ENCODE results near the gene PACS2.

The PACS2 gene

DNA sequence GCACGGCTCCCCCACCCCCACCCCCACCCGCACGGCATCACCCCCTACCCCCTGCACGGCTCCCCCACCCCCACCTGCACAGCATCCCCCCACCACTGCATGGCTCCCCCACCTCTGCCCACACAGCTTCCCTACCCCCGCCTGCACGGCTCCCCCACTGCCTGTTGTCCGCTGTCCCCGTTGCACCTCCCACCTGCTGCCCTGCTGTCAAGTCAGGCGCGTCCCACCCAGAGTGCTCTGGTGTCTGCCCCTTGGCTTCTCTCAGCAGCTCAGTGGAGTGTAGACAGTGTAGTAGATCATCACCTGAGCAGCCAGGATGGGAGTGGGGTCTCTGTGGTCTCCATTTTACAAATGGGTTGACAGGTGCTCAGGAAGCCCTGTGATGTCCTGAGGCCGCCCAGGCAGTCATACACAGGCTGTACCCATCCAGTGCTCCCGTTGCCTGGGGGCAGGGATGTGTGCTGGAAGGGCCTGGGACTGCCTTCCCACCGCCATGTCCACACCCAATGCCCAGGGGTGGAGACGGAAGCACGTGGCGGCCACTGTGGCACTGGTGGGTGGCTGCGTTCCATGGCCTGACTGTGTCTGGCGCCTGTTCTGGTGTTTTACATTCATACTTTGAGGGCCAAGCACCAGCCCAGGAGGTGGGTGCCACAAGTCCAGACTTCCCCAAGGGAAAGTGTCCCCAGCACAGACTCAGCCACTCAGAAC is 32.5 kb downstream of the PACS2 start:
- Histone ChIP-seq H3K9ac (ENCODE audit: low read depth, low read length) (no peak overlapping the region), H3K27ac (ENCODE audit: low read depth, low read length) (no peak overlapping the region), H3K9me3 (ENCODE audit: insufficient read depth, low read depth, low read length) (peaks cover 3% of the 10 kb centered on the region; the same call in 1 of the 2 replicates), H3K36me3 (ENCODE audit: insufficient read depth, low read length) (no peaks in the 10 kb centered on the region), H3K27me3 (ENCODE audit: insufficient read depth, low read length) (no peaks in the 10 kb centered on the region), H3K4me1 (ENCODE audit: insufficient read depth, low read length) (no peaks in the 10 kb centered on the region), H3K4me3 (ENCODE audit: low read length) (no peak overlapping the region)
- WGBS, result 95% methylated on average over 14 of the region's 18 CpGs

DNA sequence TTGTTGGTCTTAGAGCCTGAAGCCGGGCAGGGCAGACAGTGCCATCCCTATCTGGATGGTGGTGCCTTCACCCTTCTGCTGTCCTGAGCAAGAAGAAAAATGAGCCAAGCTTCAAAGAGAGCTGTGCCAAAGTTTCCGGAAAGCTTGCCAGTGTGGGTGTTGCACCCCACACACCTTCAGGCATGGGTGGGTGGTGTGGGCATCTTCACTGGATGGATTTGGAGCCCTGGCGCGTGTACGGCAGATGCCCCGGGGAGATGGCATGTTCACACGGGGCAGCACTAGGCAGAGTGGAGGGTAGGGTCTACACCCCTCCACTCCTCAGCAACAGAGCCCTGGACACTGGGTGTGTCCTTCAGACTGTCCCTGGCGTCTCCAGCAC is 33.0 kb downstream of the PACS2 start:
- no peaks in the 10 kb centered on the region for H3K4me1 ChIP-seq (ENCODE audit: insufficient read depth, low read length)
- WGBS, result 94% methylated on average over 7 of the region's 8 CpGs
- H3K9ac ChIP-seq (ENCODE audit: low read depth, low read length), result no peak overlapping the region
- peaks cover 3% of the 10 kb centered on the region; the same call in 1 of the 2 replicates for H3K9me3 ChIP-seq (ENCODE audit: insufficient read depth, low read depth, low read length)
- H3K36me3 ChIP-seq (ENCODE audit: insufficient read depth, low read length), result no peaks in the 10 kb centered on the region
- no peaks in the 10 kb centered on the region for H3K27me3 ChIP-seq (ENCODE audit: insufficient read depth, low read length)
- H3K27ac ChIP-seq (ENCODE audit: low read depth, low read length), result no peak overlapping the region
- H3K4me3 ChIP-seq (ENCODE audit: low read length), result no peak overlapping the region

DNA sequence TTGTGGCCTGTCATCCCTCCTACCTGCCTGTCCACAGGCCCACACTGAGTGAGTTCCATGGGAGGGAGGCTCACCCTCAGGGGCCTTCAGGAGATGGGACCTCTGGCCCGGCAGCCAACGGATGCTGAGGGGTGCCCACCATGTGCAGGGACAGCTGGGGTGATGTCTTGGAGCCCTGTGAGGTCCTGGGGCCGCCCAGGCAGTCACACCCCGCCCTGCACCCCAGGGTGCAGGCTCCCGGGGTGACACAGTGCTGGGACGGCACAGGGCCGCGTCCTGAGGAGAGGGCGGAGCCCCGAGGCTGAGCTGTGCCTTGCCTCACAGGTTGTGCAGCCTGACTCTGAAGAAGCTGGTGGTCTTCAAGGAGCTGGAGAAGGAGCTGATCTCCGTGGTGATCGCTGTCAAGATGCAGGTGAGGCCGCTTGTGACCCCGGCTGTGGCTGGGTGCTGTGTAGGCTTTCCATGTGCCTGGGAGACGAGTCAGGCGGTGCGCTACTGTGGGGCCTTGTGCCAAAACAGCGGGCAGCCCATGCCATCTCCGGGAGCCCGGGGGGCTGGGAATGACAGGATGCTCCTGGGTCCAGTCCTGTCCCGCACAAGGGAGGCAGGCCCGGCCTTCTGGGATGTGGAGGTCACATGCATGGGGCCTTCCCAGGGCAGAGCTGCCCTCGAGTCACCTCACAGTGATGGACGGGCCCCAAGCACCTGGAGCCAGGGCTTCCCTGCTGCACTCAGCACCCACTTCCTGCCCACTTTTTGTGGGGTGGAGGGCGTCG is 33.8 kb downstream of the PACS2 start:
- H3K9me3 ChIP-seq (ENCODE audit: insufficient read depth, low read depth, low read length), result peaks cover 3% of the 10 kb centered on the region; the same call in 1 of the 2 replicates
- H3K36me3 ChIP-seq (ENCODE audit: insufficient read depth, low read length), result no peaks in the 10 kb centered on the region
- H3K9ac ChIP-seq (ENCODE audit: low read depth, low read length), result no peak overlapping the region
- H3K4me3 ChIP-seq (ENCODE audit: low read length), result no peak overlapping the region
- WGBS, result 90% methylated on average over 26 of the region's 26 CpGs
- no peaks in the 10 kb centered on the region for H3K4me1 ChIP-seq (ENCODE audit: insufficient read depth, low read length)
- no peak overlapping the region for H3K27ac ChIP-seq (ENCODE audit: low read depth, low read length)
- no peaks in the 10 kb centered on the region for H3K27me3 ChIP-seq (ENCODE audit: insufficient read depth, low read length)

DNA sequence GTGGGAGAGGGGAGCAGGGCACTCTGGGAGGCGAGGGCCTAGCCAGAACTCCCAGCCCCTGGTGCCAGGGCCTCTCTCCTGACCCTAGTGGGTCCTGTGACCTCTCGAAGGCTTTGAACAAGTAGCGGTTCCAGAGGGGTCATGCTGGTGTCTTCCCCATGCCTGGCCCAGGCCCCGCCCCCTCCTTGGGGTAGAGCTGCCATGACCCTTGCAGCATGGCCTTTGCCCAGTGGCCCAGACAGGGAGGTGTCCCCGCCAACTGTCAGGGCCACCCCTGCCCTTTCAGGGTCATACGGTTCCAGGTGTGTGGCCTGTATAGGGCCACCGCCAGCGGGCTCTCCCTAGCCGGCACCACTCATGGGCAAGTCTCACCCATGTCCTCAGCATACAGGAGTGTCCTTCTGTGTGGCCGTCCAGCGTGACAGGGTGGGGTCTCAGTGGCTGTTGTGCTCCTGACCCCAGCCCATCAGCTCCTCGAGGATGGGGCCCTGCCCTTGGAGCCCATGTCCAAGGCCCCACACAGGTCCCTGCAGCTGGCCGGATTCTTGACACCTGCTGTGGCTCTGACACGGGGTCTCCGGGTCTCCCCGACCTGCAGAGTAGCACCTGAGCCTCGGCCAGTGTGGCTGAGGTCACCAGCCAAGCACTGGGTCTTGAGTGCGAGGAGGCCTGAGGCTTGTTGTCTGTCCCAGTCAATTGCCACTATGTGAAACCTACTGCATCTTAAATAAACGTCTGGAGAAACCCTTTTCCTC is 34.6 kb downstream of the PACS2 start:
- Histone ChIP-seq H3K4me1 (ENCODE audit: insufficient read depth, low read length) (no peaks in the 10 kb centered on the region), H3K9ac (ENCODE audit: low read depth, low read length) (no peak overlapping the region)
- 94% methylated on average over 19 of the region's 19 CpGs for WGBS

DNA sequence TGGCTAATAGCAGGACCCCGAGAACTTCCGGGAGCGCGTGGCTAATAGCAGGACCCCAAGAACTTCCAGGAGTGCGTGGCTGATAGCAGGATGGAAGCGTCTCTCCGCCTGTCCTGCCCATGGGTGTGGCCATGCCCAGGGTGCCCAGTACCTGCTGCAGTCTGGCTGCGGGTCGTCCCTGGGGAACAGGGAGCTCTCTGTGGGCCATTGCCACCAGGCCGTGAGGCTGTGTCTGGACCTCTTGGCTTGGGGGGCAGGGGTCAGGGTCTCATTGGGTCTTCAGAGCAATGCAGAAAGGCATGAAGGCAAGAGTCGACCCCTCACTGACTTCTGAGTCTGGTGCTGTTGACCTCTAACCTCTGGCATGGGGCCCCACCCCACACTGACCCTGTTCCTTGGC is 35.4 kb downstream of the PACS2 start:
- no peak overlapping the region for H3K9ac ChIP-seq (ENCODE audit: low read depth, low read length)
- H3K4me1 ChIP-seq (ENCODE audit: insufficient read depth, low read length), result no peaks in the 10 kb centered on the region
- no peaks in the 10 kb centered on the region for H3K9me3 ChIP-seq (ENCODE audit: insufficient read depth, low read depth, low read length)
- H3K4me3 ChIP-seq (ENCODE audit: low read length), result no peak overlapping the region
- H3K36me3 ChIP-seq (ENCODE audit: insufficient read depth, low read length), result no peaks in the 10 kb centered on the region
- 92% methylated on average over 11 of the region's 11 CpGs for WGBS
- no peak overlapping the region for H3K27ac ChIP-seq (ENCODE audit: low read depth, low read length)
- H3K27me3 ChIP-seq (ENCODE audit: insufficient read depth, low read length), result no peaks in the 10 kb centered on the region

More for the DNA sequence above, 34.6 kb downstream of the PACS2 start:
- no peak overlapping the region for H3K4me3 ChIP-seq (ENCODE audit: low read length)
- no peak overlapping the region for H3K27ac ChIP-seq (ENCODE audit: low read depth, low read length)
- H3K9me3 ChIP-seq (ENCODE audit: insufficient read depth, low read depth, low read length), result peaks cover 3% of the 10 kb centered on the region; the same call in 1 of the 2 replicates
- H3K27me3 ChIP-seq (ENCODE audit: insufficient read depth, low read length), result no peaks in the 10 kb centered on the region
- no peaks in the 10 kb centered on the region for H3K36me3 ChIP-seq (ENCODE audit: insufficient read depth, low read length)

DNA sequence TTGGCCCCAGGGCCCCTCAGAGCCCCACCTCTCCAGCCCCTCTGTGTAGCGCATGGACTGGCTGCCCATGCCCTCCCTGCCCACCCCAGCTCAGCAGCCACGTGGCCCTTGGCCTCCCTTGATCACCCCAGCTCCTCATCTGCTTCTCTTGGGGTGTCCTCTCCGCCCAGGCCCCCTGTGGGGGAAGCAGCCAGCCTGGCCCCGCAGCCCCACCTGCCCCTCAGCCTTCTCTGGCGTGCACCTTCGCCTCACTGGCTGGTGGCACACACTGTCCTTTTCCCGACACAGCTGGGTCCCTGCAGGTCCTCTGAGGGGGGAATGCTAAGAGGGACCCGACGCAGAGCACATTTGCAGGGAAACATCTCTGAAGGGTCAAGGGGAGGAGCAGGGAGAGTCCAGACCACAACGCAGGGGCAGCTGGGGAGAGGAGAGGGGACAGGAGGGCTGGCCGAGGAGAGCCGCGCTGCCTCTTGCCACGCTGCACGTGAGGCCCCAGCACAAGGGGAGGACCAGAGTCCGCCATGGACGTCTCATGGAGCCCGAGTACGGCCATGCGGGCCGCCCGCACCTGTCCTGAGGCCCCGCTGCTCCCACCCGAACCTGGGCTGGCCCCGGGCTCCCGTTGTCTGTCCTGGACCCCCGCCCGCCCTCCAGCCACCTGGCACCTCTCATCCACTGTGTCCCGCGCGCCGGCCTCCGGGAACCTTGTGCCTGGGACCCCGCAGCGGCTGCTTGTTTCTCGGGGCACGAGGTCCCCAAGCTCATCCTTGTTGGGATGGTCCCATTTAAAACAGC is 36.1 kb downstream of the PACS2 start:
- no peaks in the 10 kb centered on the region for H3K36me3 ChIP-seq (ENCODE audit: insufficient read depth, low read length)
- no peak overlapping the region for H3K9ac ChIP-seq (ENCODE audit: low read depth, low read length)
- 93% methylated on average over 37 of the region's 37 CpGs for WGBS
- no peaks in the 10 kb centered on the region for H3K9me3 ChIP-seq (ENCODE audit: insufficient read depth, low read depth, low read length)
- no peaks in the 10 kb centered on the region for H3K27me3 ChIP-seq (ENCODE audit: insufficient read depth, low read length)
- no peaks in the 10 kb centered on the region for H3K4me1 ChIP-seq (ENCODE audit: insufficient read depth, low read length)
- H3K4me3 ChIP-seq (ENCODE audit: low read length), result no peak overlapping the region
- no peak overlapping the region for H3K27ac ChIP-seq (ENCODE audit: low read depth, low read length)

DNA sequence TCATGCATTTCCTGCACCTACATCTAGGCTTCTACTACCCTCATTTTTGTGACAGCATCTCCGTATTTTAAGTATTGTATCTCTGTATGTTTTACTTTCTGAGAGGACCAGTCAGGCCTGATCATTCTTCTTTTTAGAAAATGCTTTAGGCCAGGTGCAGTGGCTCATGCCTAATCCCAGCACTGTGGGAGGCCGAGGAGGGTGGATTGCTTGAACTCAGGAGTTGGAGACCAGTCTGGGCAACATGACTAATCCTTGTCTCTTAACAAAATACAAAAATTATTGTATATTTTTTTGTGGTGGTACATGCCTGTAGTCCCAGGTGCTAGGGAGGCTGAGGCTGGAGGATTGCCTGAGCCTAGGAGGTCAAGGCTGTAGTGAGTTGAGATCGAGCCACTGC is 36.9 kb downstream of the PACS2 start:
- no peak overlapping the region for H3K27ac ChIP-seq (ENCODE audit: low read depth, low read length)
- no peak overlapping the region for H3K4me3 ChIP-seq (ENCODE audit: low read length)
- H3K27me3 ChIP-seq (ENCODE audit: insufficient read depth, low read length), result no peaks in the 10 kb centered on the region
- no peak overlapping the region for H3K9ac ChIP-seq (ENCODE audit: low read depth, low read length)
- no peaks in the 10 kb centered on the region for H3K36me3 ChIP-seq (ENCODE audit: insufficient read depth, low read length)
- H3K4me1 ChIP-seq (ENCODE audit: insufficient read depth, low read length), result no peaks in the 10 kb centered on the region
- 88% methylated on average over 3 of the region's 3 CpGs for WGBS
- H3K9me3 ChIP-seq (ENCODE audit: insufficient read depth, low read depth, low read length), result no peaks in the 10 kb centered on the region

DNA sequence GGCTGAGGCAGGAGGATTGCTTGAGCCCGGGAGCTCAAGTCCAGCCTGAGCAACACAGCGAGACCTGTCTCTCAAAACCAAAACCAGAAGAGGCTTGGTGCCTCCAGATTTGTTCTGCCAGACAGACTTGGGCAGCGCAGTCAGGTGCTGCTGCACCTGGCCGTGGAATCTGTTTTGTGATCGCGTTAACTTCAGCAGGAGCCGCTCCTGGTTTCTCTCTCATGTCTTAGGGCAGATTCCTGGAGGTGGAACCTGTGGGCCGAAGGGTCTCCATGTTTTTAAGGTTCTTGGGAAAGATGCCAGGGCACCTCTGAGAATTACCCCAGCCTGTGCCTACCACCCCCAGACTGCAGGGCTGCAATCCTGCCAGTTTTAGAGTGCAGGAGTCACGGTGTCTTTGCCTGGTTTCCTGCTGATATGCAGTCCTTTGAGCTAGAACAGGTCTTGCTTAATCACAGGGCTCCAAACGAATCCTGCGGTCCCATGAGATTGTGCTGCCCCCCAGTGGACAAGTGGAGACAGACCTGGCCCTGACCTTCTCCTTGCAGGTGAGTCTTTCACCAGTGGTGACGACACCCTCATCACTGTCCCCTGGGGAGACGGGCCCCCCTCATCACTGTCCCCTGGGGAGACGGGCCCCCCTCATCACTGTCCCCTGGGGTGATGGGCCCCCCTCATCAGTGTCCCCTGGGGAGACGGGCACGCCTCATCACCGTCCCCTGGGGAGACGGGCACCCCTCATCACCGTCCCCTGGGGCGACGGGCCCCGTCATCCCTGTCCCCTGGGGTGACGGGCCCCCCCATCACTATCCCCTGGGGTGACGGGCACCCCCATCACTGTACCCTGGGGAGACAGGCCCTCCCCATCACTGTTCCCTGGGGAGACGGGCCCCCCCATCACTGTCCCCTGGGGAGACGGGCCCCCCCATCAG is 37.6 kb downstream of the PACS2 start:
- no peak overlapping the region; the same call in 1 of the 2 replicates for H3K27ac ChIP-seq (ENCODE audit: low read depth, low read length)

DNA sequence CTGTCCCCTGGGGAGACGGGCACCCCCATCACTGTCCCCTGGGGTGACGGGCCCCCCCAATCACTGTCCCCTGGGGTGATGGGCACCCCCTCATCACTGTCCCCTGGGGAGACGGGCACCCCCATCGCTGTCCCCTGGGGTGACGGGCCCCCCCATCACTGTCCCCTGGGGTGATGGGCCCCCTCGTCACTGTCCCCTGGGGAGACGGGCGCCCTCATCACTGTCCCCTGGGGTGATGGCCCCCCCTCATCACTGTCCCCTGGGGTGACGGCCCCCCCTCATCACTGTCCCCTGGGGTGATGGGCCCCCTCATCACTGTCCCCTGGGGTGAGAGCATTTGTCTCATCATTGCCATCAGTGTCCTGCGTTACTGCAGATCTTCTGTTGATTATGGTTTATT is 38.6 kb downstream of the PACS2 start:
- no peak overlapping the region for H3K27ac ChIP-seq (ENCODE audit: low read depth, low read length)

More for the DNA sequence above, 37.6 kb downstream of the PACS2 start:
- Histone ChIP-seq H3K9ac (ENCODE audit: low read depth, low read length) (no peak overlapping the region), H3K9me3 (ENCODE audit: insufficient read depth, low read depth, low read length) (no peaks in the 10 kb centered on the region), H3K4me1 (ENCODE audit: insufficient read depth, low read length) (no peaks in the 10 kb centered on the region), H3K36me3 (ENCODE audit: insufficient read depth, low read length) (no peaks in the 10 kb centered on the region), H3K4me3 (ENCODE audit: low read length) (no peak overlapping the region), H3K27me3 (ENCODE audit: insufficient read depth, low read length) (no peaks in the 10 kb centered on the region)
- WGBS, result 68% methylated on average over 26 of the region's 26 CpGs

DNA sequence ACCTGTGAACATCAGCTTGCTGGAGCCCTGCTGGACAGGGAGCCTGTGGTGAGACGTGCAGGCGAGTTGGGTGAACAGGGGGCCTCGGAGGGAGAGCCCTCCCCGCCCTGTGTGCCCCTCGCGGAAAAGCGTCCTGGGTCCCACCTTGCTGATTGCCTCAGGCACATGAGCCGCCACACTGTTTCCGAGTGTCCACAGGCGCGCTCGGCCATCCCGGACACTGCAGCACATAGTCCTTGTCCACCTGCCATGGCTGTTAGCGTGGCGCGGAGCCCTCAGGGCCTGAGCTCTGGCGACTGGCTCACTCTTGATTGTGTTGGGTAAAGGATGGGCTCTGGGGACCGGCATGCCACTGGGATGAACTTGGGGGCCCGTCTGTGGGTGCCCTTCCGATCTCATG is 40.0 kb downstream of the PACS2 start:
- Histone ChIP-seq H3K4me3 (ENCODE audit: low read length) (no peak overlapping the region), H3K4me1 (ENCODE audit: insufficient read depth, low read length) (no peaks in the 10 kb centered on the region), H3K36me3 (ENCODE audit: insufficient read depth, low read length) (peaks cover 5% of the 10 kb centered on the region; the same call in 1 of the 2 replicates), H3K27ac (ENCODE audit: low read depth, low read length) (no peak overlapping the region), H3K9me3 (ENCODE audit: insufficient read depth, low read depth, low read length) (no peaks in the 10 kb centered on the region), H3K9ac (ENCODE audit: low read depth, low read length) (no peak overlapping the region), H3K27me3 (ENCODE audit: insufficient read depth, low read length) (no peaks in the 10 kb centered on the region)
- WGBS, result 97% methylated on average over 20 of the region's 20 CpGs

More for the DNA sequence above, 38.6 kb downstream of the PACS2 start:
- no peaks in the 10 kb centered on the region for H3K9me3 ChIP-seq (ENCODE audit: insufficient read depth, low read depth, low read length)
- no peaks in the 10 kb centered on the region for H3K27me3 ChIP-seq (ENCODE audit: insufficient read depth, low read length)
- 91% methylated on average over 5 of the region's 10 CpGs for WGBS
- no peaks in the 10 kb centered on the region for H3K4me1 ChIP-seq (ENCODE audit: insufficient read depth, low read length)
- no peaks in the 10 kb centered on the region for H3K36me3 ChIP-seq (ENCODE audit: insufficient read depth, low read length)
- H3K4me3 ChIP-seq (ENCODE audit: low read length), result no peak overlapping the region
- H3K9ac ChIP-seq (ENCODE audit: low read depth, low read length), result no peak overlapping the region
